SK-N-SH treated with all-trans-retinoic acid at 6 μM for 48 hours (cell line): ENCODE measurements around the gene TANGO6.

Experiments
- ATAC-seq: fragments of 200-7000 bp; cut with Tn5 transposase; 3 replicates; pipeline ENCODE4 v1.9.1; 2020; ENCODE audit warnings: mild to moderate bottlenecking, moderate library complexity
- ARNTL ChIP-seq: fragments of 450-650 bp; formaldehyde crosslinking; IDR thresholded peaks from 2 replicates; pipeline ENCODE4 v1.5.0; 2020; ENCODE audit warnings: low read depth, mild to moderate bottlenecking, moderate library complexity, borderline replicate concordance
- BACH2 ChIP-seq: fragments of 250-450 bp; sonication (Bioruptor Pico); IDR thresholded peaks from 2 replicates; pipeline ENCODE4 v1.9.0; 2021; ENCODE audit warnings: mild to moderate bottlenecking, borderline replicate concordance
- CSDC2 ChIP-seq: fragments of 250-450 bp; sonication (Bioruptor Pico); IDR thresholded peaks from 2 replicates; pipeline ENCODE4 v1.5.0; 2020; ENCODE audit warnings: mild to moderate bottlenecking, moderate library complexity
- GLIS3 ChIP-seq: fragments of 250-450 bp; sonication (Bioruptor Pico); IDR thresholded peaks from 2 replicates; pipeline ENCODE4 v1.5.0; 2020; ENCODE audit warnings: mild to moderate bottlenecking, moderate library complexity
- OSR1 ChIP-seq: fragments of 250-450 bp; sonication (Bioruptor Pico); IDR thresholded peaks from 2 replicates; pipeline ENCODE4 v1.8.0; 2022; ENCODE audit warnings: moderate library complexity, mild to moderate bottlenecking, inconsistent platforms
- PATZ1 ChIP-seq: fragments of 250-450 bp; sonication (Bioruptor Pico); IDR thresholded peaks from 2 replicates; pipeline ENCODE4 v1.8.0; 2020; ENCODE audit warnings: mild to moderate bottlenecking, moderate library complexity, borderline replicate concordance
- PPARA ChIP-seq: fragments of 250-450 bp; sonication (Bioruptor Pico); IDR thresholded peaks from 2 replicates; pipeline ENCODE4 v1.5.0; 2020; ENCODE audit warnings: mild to moderate bottlenecking, borderline replicate concordance
- TCF4 ChIP-seq: fragments of 250-450 bp; sonication (Bioruptor Pico); IDR thresholded peaks from 2 replicates; pipeline ENCODE4 v1.8.0; 2021; ENCODE audit warnings: mild to moderate bottlenecking, moderate library complexity, borderline replicate concordance
- ZC3H10 ChIP-seq: fragments of 250-450 bp; sonication (Bioruptor Pico); IDR thresholded peaks from 2 replicates; pipeline ENCODE4 v1.5.1; 2021; ENCODE audit warnings: mild to moderate bottlenecking, moderate library complexity
- ZFP3 ChIP-seq: fragments of 250-450 bp; sonication (Bioruptor Pico); IDR thresholded peaks from 2 replicates; pipeline ENCODE4 v1.5.0; 2020; ENCODE audit warnings: mild to moderate bottlenecking, moderate library complexity
- ZFP30 ChIP-seq: fragments of 450-650 bp; formaldehyde crosslinking; IDR thresholded peaks from 2 replicates; pipeline ENCODE4 v1.5.0; 2022; ENCODE audit warnings: mild to moderate bottlenecking, moderate library complexity
- ZNF565 ChIP-seq: fragments of 450-650 bp; formaldehyde crosslinking; conservative IDR thresholded peaks from 2 replicates; pipeline ENCODE4 v1.5.0; 2020; ENCODE audit warnings: low read depth, mild to moderate bottlenecking, moderate library complexity
- ZNF70 ChIP-seq: fragments of 450-650 bp; formaldehyde crosslinking; IDR thresholded peaks from 2 replicates; pipeline ENCODE4 v1.5.0; 2020; ENCODE audit warnings: mild to moderate bottlenecking, moderate library complexity
- TF ChIP-seq, protein P1 (sequence below): fragments of 250-450 bp; sonication (Bioruptor Pico); IDR thresholded peaks from 2 replicates; pipeline ENCODE4 v1.5.1; 2021; ENCODE audit warnings: mild to moderate bottlenecking, moderate library complexity
- TF ChIP-seq, protein P2 (sequence below): fragments of 250-450 bp; sonication (Bioruptor Pico); IDR thresholded peaks from 2 replicates; pipeline ENCODE4 v1.5.0; 2020; ENCODE audit warnings: mild to moderate bottlenecking, moderate library complexity
- TF ChIP-seq, protein P3 (sequence below): fragments of 250-450 bp; sonication (Bioruptor Pico); IDR thresholded peaks from 2 replicates; pipeline ENCODE4 v1.5.1; 2020; ENCODE audit warnings: low read depth, mild to moderate bottlenecking, moderate library complexity

TANGO6 gene

GRCh38 chr16:69072640-69072974 is 229.3 kb downstream of the TANGO6 start:
- TF ChIP-seq ZFP3 (CRISPR knock-in tag) (no peak), ZNF70 (CRISPR knock-in tag) (no peak), ZFP30 (CRISPR knock-in tag) (no peak), ZNF565 (no peak), PATZ1 (CRISPR knock-in tag) (no peak), TCF4 (no peak), GLIS3 (CRISPR knock-in tag) (no peak), OSR1 (no peak), ARNTL (no peak), CSDC2 (CRISPR knock-in tag) (no peak)
- TF ChIP-seq, protein P1, sequence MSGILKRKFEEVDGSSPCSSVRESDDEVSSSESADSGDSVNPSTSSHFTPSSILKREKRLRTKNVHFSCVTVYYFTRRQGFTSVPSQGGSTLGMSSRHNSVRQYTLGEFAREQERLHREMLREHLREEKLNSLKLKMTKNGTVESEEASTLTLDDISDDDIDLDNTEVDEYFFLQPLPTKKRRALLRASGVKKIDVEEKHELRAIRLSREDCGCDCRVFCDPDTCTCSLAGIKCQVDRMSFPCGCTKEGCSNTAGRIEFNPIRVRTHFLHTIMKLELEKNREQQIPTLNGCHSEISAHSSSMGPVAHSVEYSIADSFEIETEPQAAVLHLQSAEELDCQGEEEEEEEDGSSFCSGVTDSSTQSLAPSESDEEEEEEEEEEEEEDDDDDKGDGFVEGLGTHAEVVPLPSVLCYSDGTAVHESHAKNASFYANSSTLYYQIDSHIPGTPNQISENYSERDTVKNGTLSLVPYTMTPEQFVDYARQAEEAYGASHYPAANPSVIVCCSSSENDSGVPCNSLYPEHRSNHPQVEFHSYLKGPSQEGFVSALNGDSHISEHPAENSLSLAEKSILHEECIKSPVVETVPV (CRISPR knock-in tag): no peak
- TF ChIP-seq, protein P2, sequence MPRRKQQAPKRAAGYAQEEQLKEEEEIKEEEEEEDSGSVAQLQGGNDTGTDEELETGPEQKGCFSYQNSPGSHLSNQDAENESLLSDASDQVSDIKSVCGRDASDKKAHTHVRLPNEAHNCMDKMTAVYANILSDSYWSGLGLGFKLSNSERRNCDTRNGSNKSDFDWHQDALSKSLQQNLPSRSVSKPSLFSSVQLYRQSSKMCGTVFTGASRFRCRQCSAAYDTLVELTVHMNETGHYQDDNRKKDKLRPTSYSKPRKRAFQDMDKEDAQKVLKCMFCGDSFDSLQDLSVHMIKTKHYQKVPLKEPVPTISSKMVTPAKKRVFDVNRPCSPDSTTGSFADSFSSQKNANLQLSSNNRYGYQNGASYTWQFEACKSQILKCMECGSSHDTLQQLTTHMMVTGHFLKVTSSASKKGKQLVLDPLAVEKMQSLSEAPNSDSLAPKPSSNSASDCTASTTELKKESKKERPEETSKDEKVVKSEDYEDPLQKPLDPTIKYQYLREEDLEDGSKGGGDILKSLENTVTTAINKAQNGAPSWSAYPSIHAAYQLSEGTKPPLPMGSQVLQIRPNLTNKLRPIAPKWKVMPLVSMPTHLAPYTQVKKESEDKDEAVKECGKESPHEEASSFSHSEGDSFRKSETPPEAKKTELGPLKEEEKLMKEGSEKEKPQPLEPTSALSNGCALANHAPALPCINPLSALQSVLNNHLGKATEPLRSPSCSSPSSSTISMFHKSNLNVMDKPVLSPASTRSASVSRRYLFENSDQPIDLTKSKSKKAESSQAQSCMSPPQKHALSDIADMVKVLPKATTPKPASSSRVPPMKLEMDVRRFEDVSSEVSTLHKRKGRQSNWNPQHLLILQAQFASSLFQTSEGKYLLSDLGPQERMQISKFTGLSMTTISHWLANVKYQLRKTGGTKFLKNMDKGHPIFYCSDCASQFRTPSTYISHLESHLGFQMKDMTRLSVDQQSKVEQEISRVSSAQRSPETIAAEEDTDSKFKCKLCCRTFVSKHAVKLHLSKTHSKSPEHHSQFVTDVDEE (CRISPR knock-in tag): no peak
- TF ChIP-seq, protein P3, sequence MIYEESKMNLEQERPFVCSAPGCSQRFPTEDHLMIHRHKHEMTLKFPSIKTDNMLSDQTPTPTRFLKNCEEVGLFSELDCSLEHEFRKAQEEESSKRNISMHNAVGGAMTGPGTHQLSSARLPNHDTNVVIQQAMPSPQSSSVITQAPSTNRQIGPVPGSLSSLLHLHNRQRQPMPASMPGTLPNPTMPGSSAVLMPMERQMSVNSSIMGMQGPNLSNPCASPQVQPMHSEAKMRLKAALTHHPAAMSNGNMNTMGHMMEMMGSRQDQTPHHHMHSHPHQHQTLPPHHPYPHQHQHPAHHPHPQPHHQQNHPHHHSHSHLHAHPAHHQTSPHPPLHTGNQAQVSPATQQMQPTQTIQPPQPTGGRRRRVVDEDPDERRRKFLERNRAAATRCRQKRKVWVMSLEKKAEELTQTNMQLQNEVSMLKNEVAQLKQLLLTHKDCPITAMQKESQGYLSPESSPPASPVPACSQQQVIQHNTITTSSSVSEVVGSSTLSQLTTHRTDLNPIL: no peak
- TF ChIP-seq, all 23 proteins: peak for 0
- ATAC-seq: no peak

DNA sequence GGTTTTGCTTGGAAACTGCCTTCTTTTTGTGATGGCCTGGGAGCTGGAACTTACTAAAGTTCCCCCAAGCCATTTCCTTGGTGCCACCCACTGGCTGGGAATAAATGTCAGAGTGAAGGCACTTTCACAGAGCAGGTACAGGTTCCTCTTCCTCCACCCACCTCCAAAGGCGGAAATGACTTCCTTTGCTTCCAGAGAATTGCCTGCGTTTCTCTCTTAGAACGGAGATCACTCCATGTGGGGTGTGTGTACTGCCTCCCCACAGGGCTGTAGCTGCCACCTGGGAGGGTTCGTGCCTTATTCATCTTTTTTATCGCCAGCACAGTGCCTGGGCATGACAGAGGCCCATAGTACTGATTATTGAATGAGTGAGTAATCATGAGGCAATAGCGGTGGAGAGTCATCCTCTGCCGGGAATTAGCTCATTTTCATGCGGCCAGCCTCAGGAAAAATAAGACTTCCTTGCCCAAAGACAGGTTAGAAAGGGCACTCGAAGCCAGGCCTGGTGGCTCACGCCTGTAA is 229.9 kb downstream of the TANGO6 start:
- TF ChIP-seq PPARA (CRISPR knock-in tag) (no peak), BACH2 (CRISPR knock-in tag) (no peak), ZFP3 (CRISPR knock-in tag) (0 out of 2 replicates have a peak, but pooled peaks have one; percentile 31), OSR1 (no peak), ZFP30 (CRISPR knock-in tag) (no peak), ZC3H10 (CRISPR knock-in tag) (no peak)
- TF ChIP-seq, protein P3: no peak
- TF ChIP-seq, protein P2 (CRISPR knock-in tag): no peak
- TF ChIP-seq, protein P1 (CRISPR knock-in tag): no peak
- peak; percentile 82 for ATAC-seq
